HG03108 (cell line): Measurements from ENCODE around the gene PGLYRP4.

Source experiments
- ATAC-seq: cut with Tn5 transposase; IDR thresholded peaks from one replicate; pipeline ENCODE4 v1.9.1; 2021; ENCODE audit warnings: moderate library complexity; ENCODE audit not compliant: unreplicated experiment

Gene PGLYRP4

GRCh38 chr1:153293480-153293775 is 55.2 kb downstream of the PGLYRP4 start:
- ATAC-seq: no peak

DNA sequence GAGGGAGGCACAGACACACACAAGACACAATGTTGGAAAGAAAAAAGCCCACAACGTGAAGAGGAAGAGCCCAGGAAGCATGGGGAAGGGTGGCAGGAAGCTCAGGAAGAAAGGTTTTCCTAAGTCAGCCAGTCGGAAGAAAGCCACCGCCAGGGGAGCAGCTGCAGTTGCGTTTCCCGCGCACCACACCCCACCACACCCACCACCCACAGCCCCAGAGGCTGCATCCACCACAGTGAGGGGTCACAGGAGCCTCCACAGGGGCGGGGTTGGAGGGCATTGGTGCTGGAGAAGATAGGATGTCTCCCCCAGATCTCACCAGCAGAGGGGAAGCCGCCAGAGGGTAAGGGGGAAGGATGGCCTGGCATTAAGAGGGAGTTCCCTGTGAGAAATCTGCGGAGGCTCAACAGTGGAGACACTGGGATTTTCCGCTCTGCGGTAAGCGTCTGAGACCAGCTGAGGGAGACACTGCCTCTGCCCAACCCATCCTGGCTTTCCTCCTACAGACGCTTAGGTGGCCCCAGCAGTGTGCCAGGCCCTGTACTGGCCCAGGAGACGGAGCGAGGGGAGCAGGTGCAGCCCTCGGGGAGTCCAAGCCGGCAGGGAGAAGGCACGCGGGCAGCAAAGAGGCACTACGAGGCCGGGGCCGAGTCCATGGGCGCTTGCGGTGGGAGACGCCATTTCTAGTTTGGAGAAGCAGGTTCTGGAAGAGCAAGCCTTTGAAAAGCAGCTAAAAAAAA is 55.7 kb downstream of the PGLYRP4 start:
- ATAC-seq: no peak

DNA sequence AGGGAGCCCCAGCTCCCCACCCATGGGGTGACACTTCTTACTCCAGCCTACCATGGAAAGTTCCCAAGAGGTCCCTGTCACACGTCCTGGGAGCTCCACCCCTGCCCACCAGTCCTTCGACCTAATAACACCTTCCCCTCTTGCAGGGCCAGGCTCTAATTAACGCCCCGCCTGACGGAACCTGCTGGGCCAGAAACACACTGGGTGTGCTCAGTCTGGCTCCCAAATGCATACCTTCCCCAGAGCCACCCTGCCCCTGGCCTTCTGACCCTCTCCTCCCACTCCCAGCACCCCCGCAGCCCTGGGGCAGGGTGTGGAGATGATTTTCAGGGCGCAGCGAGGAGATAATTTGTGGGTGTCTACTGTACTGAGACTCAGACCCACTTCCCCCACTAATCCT is 56.5 kb downstream of the PGLYRP4 start:
- ATAC-seq: no peak

GRCh38 chr1:153291514-153291913 is 57.1 kb downstream of the PGLYRP4 start:
- ATAC-seq: no peak

DNA sequence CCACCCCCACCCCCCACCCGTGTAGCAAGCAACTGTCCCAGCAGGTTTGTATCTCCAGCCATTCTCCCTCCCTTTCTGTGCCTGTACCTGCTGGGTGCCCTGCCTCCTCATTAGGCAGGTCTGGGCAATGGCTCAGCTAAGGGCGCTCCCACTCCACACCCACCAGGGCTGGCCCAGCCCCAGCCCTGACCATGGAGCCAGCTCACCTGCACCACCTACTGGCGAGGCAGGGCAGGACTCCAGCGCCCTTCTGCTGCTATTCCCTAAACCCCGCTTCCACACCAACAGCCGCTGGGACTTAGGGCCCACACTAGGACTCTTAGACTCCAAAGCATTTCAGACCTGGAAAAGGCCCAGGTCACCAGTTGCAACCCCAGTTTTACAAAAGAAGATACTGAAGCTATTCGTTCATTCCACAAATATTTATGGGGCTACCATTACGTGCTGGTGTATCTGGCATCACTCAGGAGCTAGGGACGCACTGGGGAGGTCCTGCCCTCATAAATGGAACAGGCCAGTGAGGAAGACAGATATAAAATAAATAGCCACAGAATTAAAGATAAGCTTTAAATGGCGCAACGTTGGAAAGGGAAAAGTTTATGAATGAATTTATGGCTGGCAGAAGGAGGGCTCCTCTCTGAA is 59.9 kb downstream of the PGLYRP4 start:
- no peak for ATAC-seq
